ENCODE measurements around the gene C10orf143.
"Not testable (repeated sequence)": the region's sequence is repeated elsewhere in the genome, so short reads cannot be mapped to it uniquely, and the experiment has no call there.

C10orf143 gene

DNA sequence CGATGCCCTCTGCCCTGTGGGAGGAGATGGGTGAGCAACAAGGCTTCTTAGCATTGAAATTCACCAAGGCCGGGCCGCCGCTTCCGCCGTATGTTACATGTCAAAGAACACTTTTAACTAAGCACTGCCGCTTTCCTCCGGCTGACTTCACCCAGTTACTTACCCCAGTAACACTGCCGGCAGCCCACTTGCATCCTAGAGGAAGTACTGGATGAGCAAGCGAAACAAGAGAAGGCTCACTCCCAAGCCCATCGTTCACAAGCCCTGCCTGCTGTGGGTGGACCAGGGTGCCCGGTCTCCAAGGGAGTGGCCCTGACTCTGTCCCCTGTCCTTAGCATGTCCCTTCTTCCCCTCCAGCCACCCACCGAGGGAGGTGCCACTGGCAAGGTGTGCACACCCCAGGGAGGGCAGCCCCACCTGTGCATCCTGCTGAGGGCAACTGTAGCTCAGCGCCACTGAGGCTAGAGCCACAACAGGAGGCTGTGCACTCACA is 73.4 kb downstream of the C10orf143 start:
- DNase-seq (ENCODE audit: low read depth in 3 of 3, low spot score in 1 of 3) = no peak

DNA sequence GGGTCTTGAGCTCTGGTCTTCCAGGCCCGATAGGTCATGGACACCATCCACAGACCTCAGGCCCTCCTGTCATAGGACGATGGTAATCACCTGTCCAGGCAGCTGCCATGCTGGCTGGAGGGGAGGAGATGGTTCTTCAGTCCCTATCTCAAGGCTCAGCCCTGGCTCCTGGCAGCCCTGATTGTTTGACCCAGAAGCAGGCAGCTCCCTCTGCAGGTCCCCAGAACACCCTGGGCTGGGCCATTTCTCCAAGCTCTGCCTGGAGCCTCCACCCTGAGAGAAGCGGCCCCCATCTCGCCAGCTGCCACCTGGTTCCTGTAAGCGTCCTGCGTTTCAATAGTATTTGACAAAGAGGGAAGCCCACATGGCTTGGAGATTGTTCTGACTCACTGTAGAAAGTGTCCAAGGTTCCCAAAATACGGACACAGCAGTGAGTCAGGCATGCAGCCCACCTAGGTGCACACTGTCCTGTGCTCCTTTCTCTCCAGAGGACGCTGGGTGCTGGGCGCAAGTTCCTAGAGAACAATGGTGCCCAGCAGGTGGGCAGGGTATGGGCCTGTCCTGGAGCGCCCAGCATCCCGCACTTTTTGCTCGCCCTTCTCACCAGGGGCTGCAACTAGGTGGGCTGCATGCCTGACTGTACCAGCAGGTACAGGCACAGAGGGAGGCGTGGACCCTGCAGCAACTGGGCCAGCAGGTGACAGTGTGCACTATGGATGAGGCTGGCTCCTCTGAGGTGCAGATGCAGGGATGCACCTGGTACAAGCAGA is 74.1 kb downstream of the C10orf143 start:
- no peak for DNase-seq (ENCODE audit: low read depth in 3 of 3, low spot score in 1 of 3)

DNA sequence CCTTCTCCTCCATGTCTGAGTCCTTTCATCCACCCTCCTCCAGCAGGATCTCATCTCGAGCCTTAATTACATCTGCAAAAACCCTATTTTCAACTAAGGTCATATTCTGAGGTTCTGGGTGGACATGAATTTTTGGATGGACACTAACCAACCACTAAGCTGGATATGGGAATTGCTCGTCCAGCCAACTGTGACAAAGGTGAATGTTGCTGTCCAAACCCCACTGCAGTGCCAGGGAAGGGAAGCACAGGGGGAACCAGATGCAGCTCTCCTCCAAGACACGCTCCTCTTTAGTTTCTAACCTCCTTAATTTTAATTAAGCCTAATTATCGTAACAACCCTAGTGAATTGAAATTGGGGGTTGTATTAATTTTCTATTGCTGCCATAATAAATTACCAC is 81.4 kb downstream of the C10orf143 start:
- no peak for DNase-seq (ENCODE audit: low read depth in 3 of 3, low spot score in 1 of 3)

GRCh38 chr10:130028465-130028819 is 82.2 kb downstream of the C10orf143 start:
- no peak for DNase-seq (ENCODE audit: low read depth in 3 of 3, low spot score in 1 of 3)

GRCh38 chr10:130027716-130028464 is 82.7 kb downstream of the C10orf143 start:
- no peak for DNase-seq (ENCODE audit: low read depth in 3 of 3, low spot score in 1 of 3)

- DNase-seq (ENCODE audit: low read depth in 3 of 3, low spot score in 1 of 3) = no peak
These were observed 83.8 kb downstream of the C10orf143 start for GRCh38 chr10:130026670-130027456.

- no peak for DNase-seq (ENCODE audit: low read depth in 3 of 3, low spot score in 1 of 3)
These were observed 84.7 kb downstream of the C10orf143 start for GRCh38 chr10:130025811-130026485.

- DNase-seq (ENCODE audit: low read depth in 3 of 3, low spot score in 1 of 3) = no peak
These were observed 85.3 kb downstream of the C10orf143 start for GRCh38 chr10:130025326-130025725.

GRCh38 chr10:130024779-130025325 is 85.8 kb downstream of the C10orf143 start:
- DNase-seq (ENCODE audit: low read depth in 3 of 3, low spot score in 1 of 3) = no peak

GRCh38 chr10:130024326-130024725 is 86.3 kb downstream of the C10orf143 start:
- DNase-seq (ENCODE audit: low read depth in 3 of 3, low spot score in 1 of 3) = not testable (repeated sequence)

GRCh38 chr10:130023454-130024230 is 87.0 kb downstream of the C10orf143 start:
- no peak for DNase-seq (ENCODE audit: low read depth in 3 of 3, low spot score in 1 of 3)

GRCh38 chr10:130022511-130023299 is 87.9 kb downstream of the C10orf143 start:
- DNase-seq (ENCODE audit: low read depth in 3 of 3, low spot score in 1 of 3) = no peak

DNA sequence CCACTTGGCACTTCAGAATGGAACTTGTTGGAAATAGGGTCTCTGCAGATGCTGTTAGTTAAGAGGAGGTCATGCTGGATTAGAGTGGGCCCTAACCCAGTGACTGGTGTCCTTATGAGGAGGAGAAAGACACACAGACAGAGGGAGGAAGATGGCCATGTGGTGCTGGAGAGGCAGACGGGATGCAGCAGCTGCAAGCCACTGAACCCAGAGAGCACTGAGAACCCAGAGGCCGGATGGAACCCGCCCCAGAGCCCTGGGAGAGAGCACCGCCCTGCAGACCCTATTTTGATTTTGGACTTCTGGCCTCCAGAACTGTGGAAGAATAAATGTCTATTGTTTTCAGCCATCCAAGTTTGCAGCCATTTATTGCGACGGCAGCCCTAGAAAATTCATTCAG is 88.5 kb downstream of the C10orf143 start:
- DNase-seq (ENCODE audit: low read depth in 3 of 3, low spot score in 1 of 3) = no peak

GRCh38 chr10:130021383-130021950 is 89.2 kb downstream of the C10orf143 start:
- DNase-seq (ENCODE audit: low read depth in 3 of 3, low spot score in 1 of 3) = no peak

DNA sequence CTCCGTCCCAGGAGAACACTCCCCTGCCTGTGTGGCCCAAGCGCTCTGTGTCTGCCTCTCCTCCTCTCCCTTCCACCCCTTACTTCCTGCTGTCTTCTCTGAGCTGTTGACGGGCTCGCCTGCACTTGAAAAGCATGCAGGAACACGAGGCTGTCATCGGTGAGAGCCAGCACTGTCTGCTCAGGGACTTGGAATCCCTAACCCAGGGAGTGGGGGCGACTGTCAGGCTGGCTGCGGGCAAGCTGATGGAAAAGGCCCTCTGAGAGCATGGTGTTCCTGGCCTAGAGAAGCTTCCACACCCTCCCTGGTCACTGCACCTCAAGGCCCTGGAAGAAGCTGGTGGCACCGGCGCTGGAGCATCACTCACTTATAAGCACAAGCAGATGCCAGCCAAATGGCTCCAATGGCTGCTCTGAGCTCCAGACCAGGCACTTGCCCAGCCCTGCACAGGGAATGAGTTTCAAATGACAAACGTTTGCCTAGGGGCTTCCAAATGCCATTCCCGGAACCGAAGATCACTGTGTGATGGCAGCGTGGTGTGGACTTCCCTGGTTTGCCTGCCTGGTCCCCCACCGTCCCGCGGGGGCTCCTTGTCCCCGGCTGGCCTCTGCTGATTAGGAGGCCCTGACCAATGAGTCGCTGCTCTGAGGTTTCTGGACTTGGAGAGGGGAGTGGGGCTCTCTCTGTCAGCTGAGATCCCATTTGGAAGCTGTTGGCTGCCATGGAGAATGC is 89.8 kb downstream of the C10orf143 start:
- DNase-seq (ENCODE audit: low read depth in 3 of 3, low spot score in 1 of 3) = no peak

GRCh38 chr10:130018730-130019185 is 91.9 kb downstream of the C10orf143 start:
- DNase-seq (ENCODE audit: low read depth in 3 of 3, low spot score in 1 of 3) = no peak

- DNase-seq (ENCODE audit: low read depth in 3 of 3, low spot score in 1 of 3) = no peak
These were observed 92.4 kb downstream of the C10orf143 start for GRCh38 chr10:130018265-130018664.

DNA sequence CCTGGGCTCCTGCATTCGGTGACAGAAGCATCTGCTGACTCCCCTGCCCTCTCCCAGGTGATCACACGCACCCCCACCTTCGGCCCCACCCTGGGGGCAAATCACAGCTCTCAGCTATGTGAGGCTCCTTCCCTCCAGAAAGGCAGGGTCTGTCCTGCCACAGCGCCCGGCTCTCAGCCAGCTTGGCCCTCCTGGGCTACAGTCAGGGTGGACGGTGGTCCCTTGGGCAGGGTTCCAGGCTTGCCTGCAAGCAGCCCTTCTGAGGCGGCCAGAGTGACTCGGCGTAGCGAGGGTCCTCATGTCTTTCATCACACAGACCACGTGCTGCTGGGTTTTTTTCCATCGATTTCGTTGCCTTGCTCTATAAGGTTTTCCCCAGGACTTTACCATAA is 93.0 kb downstream of the C10orf143 start:
- no peak for DNase-seq (ENCODE audit: low read depth in 3 of 3, low spot score in 1 of 3)
